ENCODE results near the gene LTB4R2. TPM values are rescaled to one million over a fixed set of nuclear protein-coding genes. Genes with fewer than 3 reads are reported as not detected.

The LTB4R2 gene
- total RNA-seq, 4 donors from 2014 or later = 131 to 184 (median 156) TPM

GRCh38 chr14:24269368-24269767, 40.6 kb upstream of the LTB4R2 start:
- TF ChIP-seq CTCF (IDR thresholded peaks at IDR 0.05) = no peak
- TF ChIP-seq EP300 (IDR thresholded peaks at IDR 0.05) = no peak
- no peak for TF ChIP-seq POLR2AphosphoS5 (IDR thresholded peaks at IDR 0.05)
- TF ChIP-seq POLR2A (IDR thresholded peaks at IDR 0.05) = no peak
- Histone ChIP-seq H3K27ac (no peak overlapping the region), H3K9me3 (no peaks in the 10 kb centered on the region), H3K4me1 (peaks cover 41% of the 10 kb centered on the region), H3K36me3 (peaks cover 46% of the 10 kb centered on the region), H3K4me3 (no peak overlapping the region), H3K27me3 (no peaks in the 10 kb centered on the region)
- no peak for DNase-seq (ENCODE audit: low spot score in 2 of 2)
- 95% methylated on average over 8 of the region's 8 CpGs for WGBS

- Histone ChIP-seq H3K4me1 (peaks cover 35% of the 10 kb centered on the region), H3K27ac (no peak overlapping the region), H3K36me3 (peaks cover 45% of the 10 kb centered on the region), H3K27me3 (no peaks in the 10 kb centered on the region), H3K9me3 (no peaks in the 10 kb centered on the region), H3K4me3 (no peak overlapping the region)
- WGBS = 97% methylated on average over 12 of the region's 14 CpGs
- no peak for DNase-seq (ENCODE audit: low spot score in 2 of 2)
- TF ChIP-seq POLR2A (IDR thresholded peaks at IDR 0.05) (no peak), POLR2AphosphoS5 (IDR thresholded peaks at IDR 0.05) (no peak), EP300 (IDR thresholded peaks at IDR 0.05) (no peak), CTCF (IDR thresholded peaks at IDR 0.05) (no peak)
Measured at GRCh38 chr14:24269910-24270536, 39.9 kb upstream of the LTB4R2 start.

DNA sequence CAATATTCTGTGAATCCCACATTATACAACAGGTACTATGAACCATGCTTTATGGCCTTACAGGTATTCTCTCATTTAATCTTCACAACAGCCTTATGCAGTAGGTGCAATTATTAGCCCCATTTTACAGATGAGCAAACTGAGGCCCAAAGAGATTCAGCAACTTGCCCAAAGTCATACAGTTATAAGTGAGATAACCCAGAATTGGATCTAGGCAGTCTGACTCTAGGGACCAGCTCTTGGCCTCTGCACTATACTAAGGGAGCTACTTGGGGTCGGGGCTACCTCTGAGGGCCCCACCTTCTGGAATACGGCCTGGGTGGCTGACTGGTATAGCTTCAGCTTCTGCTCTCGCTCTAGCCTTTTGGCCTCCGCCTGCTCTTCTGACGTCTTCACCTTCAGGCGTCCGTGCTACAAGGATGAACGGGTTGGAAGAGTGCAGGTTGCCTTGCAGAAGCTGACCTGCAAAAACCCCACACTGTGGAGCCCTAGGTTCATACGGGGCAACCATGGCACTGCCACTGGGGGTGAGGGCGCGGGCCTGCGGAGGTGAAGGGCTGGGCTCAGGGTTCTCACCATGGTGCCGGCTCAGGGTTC, 39.3 kb upstream of the LTB4R2 start:
- no peaks in the 10 kb centered on the region for H3K27me3 ChIP-seq
- no peaks in the 10 kb centered on the region for H3K9me3 ChIP-seq
- 24% methylated on average over 7 of the region's 13 CpGs for WGBS
- DNase-seq (ENCODE audit: low spot score in 2 of 2) = no peak
- peak overlapping the region; percentile 94 for H3K27ac ChIP-seq
- H3K36me3 ChIP-seq = peaks cover 39% of the 10 kb centered on the region
- TF ChIP-seq POLR2AphosphoS5 (IDR thresholded peaks at IDR 0.05) (no peak), CTCF (IDR thresholded peaks at IDR 0.05) (no peak)
- peak overlapping the region; percentile 66 for H3K4me3 ChIP-seq
- peaks cover 33% of the 10 kb centered on the region for H3K4me1 ChIP-seq

DNA sequence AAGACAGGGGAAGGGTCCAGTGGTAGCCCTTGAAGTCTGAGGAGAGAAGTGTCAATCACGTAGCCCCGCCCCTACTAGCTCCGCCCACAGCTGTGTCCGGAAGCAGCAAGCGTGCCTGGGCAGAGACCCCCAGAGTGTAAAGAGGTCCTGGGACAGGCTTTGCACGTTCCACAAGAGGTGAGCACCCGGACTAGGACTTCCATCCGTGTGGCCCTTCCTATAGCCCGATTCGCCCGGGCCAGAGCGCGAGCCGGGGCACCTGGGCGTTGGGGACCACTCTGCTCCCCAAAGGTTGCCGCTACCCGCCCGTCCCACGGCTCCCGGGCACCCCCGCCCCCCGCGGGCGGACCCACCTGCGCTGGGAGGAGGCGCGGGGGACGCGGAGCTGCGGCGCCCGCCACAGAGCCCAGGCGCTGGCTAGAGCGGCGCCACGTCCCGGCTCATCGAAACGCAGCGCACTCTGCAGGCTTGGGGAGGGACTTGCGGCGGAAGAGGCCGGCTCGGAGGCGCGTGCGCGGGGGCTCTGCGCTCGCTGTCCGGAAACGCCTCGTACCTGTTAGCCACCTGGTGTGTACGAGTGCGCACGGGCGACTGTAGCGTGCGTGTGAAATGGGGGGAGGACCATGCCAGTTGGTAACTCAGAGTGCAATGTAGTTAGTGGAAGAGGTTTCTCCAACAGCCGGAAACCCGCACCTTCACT, 38.7 kb upstream of the LTB4R2 start, which contains the start of gene RABGGTA:
Gene RABGGTA, minus strand, starts transcription at position 464 of the 700 bp plus-strand sequence. CDS start 482 bp downstream, outside the sequence.
- TF ChIP-seq CTCF (IDR thresholded peaks at IDR 0.05) = peak in 1 of 2 donors; percentile 81
- TF ChIP-seq POLR2A (IDR thresholded peaks at IDR 0.05) = peak; percentile 45 to 52
- no peak for TF ChIP-seq EP300 (IDR thresholded peaks at IDR 0.05)
- peak in 2 of 3 donors; percentile 18 to 60 for TF ChIP-seq POLR2AphosphoS5 (IDR thresholded peaks at IDR 0.05)
- Histone ChIP-seq H3K27me3 (no peaks in the 10 kb centered on the region), H3K4me1 (peaks cover 33% of the 10 kb centered on the region), H3K36me3 (peaks cover 34% of the 10 kb centered on the region), H3K9me3 (no peaks in the 10 kb centered on the region), H3K4me3 (peak within 1 kb of the TSS; percentile 66), H3K27ac (peak within 1 kb of the TSS; percentile 94)
- WGBS = 3% methylated on average over 10 of the region's 61 CpGs
- peak; percentile 88 to 89 for DNase-seq (ENCODE audit: low spot score in 2 of 2)

DNA sequence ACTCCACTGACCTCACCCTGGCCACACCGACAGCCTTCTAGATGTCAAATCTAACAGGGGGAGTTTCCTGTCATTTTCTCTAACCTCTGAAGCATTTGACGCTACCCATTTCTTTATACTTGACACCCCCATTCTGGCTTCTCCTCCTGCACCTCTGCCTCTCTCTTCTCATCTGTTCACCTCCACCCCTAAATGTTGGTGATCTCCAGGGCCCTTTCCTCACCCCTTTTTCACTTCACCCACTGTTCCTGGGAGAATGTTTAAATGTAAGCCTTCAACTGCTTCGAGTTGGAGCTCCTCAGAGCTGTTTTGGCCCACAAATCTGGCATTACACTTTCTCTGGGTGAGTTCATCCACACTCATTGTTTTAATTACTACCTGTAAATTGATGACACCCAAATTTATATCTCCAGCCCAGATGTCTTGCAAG, 38.1 kb upstream of the LTB4R2 start:
- H3K27me3 ChIP-seq = no peaks in the 10 kb centered on the region
- H3K4me1 ChIP-seq = peaks cover 37% of the 10 kb centered on the region
- TF ChIP-seq POLR2A (IDR thresholded peaks at IDR 0.05) = no peak
- TF ChIP-seq EP300 (IDR thresholded peaks at IDR 0.05) = no peak
- no peak for TF ChIP-seq POLR2AphosphoS5 (IDR thresholded peaks at IDR 0.05)
- no peak for TF ChIP-seq CTCF (IDR thresholded peaks at IDR 0.05)
- peak overlapping the region; percentile 66 for H3K4me3 ChIP-seq
- H3K36me3 ChIP-seq = peaks cover 29% of the 10 kb centered on the region
- peak overlapping the region; percentile 94 for H3K27ac ChIP-seq
- no peaks in the 10 kb centered on the region for H3K9me3 ChIP-seq
- 16% methylated on average over 3 of the region's 3 CpGs for WGBS
- DNase-seq (ENCODE audit: low spot score in 2 of 2) = no peak

Measured in suprapubic skin (tissue), 4 donors.